ENCODE data around the gene ASPSCR1. TPM values are rescaled to one million over a fixed set of nuclear protein-coding genes. Genes with fewer than 3 reads are reported as not detected.

ASPSCR1 gene
- total and polyA plus RNA-seq, 9 of the 15 experiments (the other 6 are each of a cell fraction or from before 2014, with no cell fraction given) = 0.90 to 36.9 (median 11.6) TPM

DNA sequence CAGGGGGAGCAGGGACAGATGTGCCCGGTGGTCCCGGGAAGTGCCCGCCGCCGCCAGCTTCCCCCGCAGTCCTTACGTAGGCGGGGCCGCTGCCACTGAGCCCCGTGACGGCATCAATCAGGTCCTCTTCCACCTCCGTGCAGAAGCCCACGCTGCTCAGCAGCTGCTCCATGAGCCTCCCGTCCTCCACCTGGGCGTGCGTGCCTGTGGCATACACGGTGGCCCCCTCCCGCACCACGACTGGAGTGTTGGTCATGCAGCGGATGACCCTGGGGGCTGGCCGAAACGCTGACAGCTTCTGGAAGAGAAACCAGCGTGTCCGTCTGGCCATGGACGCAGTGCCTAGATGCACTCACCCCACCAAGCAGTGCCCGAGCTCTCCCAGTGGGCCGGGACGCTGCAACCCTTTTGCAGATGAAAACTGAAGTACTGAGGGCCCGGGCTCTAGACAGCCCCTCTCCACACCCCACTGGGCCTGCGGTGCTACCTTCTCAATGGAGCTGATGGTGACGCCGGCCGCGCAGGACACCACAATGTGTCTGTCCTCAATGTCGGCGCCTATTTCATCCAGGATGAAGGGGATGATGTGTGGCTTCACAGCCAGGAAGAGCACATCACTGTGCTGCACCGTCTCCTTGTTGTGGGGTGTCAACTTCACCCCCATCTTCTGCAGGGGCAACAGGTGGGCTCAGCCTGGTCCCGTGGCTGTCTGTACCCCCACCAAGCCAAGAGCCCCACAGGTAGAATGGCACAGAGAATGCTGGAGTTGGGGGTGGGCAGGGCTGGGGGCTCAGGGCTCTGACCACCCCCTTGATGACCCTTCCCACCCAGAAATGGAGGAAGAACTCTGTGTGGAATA lies 42.4 kb upstream of the ASPSCR1 start:
- peak overlapping the region; percentile 96 for H3K4me3 ChIP-seq
- H3K36me3 ChIP-seq (ENCODE audit: control insufficient read depth, insufficient read depth, low read length) = peaks cover 36% of the 10 kb centered on the region; the same call in 2 of the 3 replicates
- peaks cover 13% of the 10 kb centered on the region for H3K9me1 ChIP-seq (ENCODE audit: control insufficient read depth, insufficient read depth, low read length)
- H3K27ac ChIP-seq (ENCODE audit: extremely low read depth, low read depth, low read length) = no peak overlapping the region; the same call in 2 of the 3 replicates
- peaks cover 30 to 96% of the 10 kb centered on the region in 2 experiments for H3K4me1 ChIP-seq (replicated peaks in 1 of 2; ENCODE audit: control insufficient read depth in 2 of 2, insufficient read depth in 2 of 2, low read length in 2 of 2)
- in situ Hi-C loops (cut with MboI) (no loop called here), intact Hi-C loops (cut with micrococcal nuclease) (no loop called here)
- peak overlapping the region; percentile 89 to 99; a peak in 3 of 4 replicates for H3K9ac ChIP-seq (ENCODE audit: insufficient read depth in 1 of 2, low read depth in 2 of 2, low read length in 2 of 2)
- ChIA-PET CTCF (ENCODE audit: low intra/inter-chr PET ratio) (no interaction called here), POLR2A (interaction anchor here (0.5 to 1.6 kb wide), 6 partner anchors 9 to 680 kb away, joined by 3 to 6 read pairs (median 4); no protein-coding TSS in a partner anchor)
- no peak overlapping the region for H2AFZ ChIP-seq (ENCODE audit: low read depth, low read length)
- H3K79me2 ChIP-seq (ENCODE audit: control insufficient read depth, insufficient read depth, low read length) = peaks cover 24% of the 10 kb centered on the region
- no peaks in the 10 kb centered on the region for H3K9me3 ChIP-seq (replicated peaks; ENCODE audit: control insufficient read depth, insufficient read depth, low read depth, low read length)
- ATAC-seq (no peak), FAIRE-seq (no peak), DNase-seq (ENCODE audit: extremely low read depth in 1 of 4, low spot score in 3 of 4) (no peak)
- H4K20me1 ChIP-seq (replicated peaks; ENCODE audit: control insufficient read depth, insufficient read depth, low read length) = peaks cover 7% of the 10 kb centered on the region
- WGBS (ENCODE audit: insufficient coverage, low coverage, missing lambda C conversion rate) = 92% methylated on average over 36 of the region's 38 CpGs
- BruUV-seq (replicated peaks) = no TSS peak
- peak overlapping the region; percentile 84 for H3K4me2 ChIP-seq (ENCODE audit: insufficient read depth, low read length)
- H3K27me3 ChIP-seq (ENCODE audit: control insufficient read depth in 2 of 2, insufficient read depth in 2 of 2, low read length in 2 of 2) = no peaks in the 10 kb centered on the region
- TF ChIP-seq ZBTB17 (CRISPR knock-in tag; IDR thresholded peaks at IDR 0.05) (no peak), SMARCA5 (IDR thresholded peaks at IDR 0.05) (no peak), FOXA1 (IDR thresholded peaks at IDR 0.05; ENCODE audit: borderline replicate concordance) (no peak), POLR2G (IDR thresholded peaks at IDR 0.05; ENCODE audit: low read depth, low read length) (peak; percentile 62), KDM4B (IDR thresholded peaks at IDR 0.05; ENCODE audit: borderline replicate concordance in 2 of 2, low read depth in 1 of 2) (no peak), ZSCAN29 (IDR thresholded peaks at IDR 0.05) (no peak), IRF2 (CRISPR knock-in tag; IDR thresholded peaks at IDR 0.05) (0 out of 2 replicates have a peak, but pooled peaks have one; percentile 27), ZNF146 (CRISPR knock-in tag; IDR thresholded peaks at IDR 0.05; ENCODE audit: unreplicated experiment) (no peak), FOXK2 (conservative IDR thresholded peaks at IDR 0.05 in 1 of 2, IDR thresholded peaks at IDR 0.05 in 1 of 2; ENCODE audit: low read depth in 2 of 2) (no peak), KDM5B (IDR thresholded peaks at IDR 0.05; ENCODE audit: insufficient replicate concordance, low read depth, low read length) (peak; percentile 39), RBFOX2 (IDR thresholded peaks at IDR 0.05; ENCODE audit: low read depth, low read length) (peak; percentile 40), SIN3B (IDR thresholded peaks at IDR 0.05; ENCODE audit: low read depth) (no peak)
- TF ChIP-seq, protein P1, sequence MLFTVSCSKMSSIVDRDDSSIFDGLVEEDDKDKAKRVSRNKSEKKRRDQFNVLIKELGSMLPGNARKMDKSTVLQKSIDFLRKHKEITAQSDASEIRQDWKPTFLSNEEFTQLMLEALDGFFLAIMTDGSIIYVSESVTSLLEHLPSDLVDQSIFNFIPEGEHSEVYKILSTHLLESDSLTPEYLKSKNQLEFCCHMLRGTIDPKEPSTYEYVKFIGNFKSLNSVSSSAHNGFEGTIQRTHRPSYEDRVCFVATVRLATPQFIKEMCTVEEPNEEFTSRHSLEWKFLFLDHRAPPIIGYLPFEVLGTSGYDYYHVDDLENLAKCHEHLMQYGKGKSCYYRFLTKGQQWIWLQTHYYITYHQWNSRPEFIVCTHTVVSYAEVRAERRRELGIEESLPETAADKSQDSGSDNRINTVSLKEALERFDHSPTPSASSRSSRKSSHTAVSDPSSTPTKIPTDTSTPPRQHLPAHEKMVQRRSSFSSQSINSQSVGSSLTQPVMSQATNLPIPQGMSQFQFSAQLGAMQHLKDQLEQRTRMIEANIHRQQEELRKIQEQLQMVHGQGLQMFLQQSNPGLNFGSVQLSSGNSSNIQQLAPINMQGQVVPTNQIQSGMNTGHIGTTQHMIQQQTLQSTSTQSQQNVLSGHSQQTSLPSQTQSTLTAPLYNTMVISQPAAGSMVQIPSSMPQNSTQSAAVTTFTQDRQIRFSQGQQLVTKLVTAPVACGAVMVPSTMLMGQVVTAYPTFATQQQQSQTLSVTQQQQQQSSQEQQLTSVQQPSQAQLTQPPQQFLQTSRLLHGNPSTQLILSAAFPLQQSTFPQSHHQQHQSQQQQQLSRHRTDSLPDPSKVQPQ (CRISPR knock-in tag; IDR thresholded peaks at IDR 0.05; ENCODE audit: borderline replicate concordance) = no peak
- TF ChIP-seq, protein P2, sequence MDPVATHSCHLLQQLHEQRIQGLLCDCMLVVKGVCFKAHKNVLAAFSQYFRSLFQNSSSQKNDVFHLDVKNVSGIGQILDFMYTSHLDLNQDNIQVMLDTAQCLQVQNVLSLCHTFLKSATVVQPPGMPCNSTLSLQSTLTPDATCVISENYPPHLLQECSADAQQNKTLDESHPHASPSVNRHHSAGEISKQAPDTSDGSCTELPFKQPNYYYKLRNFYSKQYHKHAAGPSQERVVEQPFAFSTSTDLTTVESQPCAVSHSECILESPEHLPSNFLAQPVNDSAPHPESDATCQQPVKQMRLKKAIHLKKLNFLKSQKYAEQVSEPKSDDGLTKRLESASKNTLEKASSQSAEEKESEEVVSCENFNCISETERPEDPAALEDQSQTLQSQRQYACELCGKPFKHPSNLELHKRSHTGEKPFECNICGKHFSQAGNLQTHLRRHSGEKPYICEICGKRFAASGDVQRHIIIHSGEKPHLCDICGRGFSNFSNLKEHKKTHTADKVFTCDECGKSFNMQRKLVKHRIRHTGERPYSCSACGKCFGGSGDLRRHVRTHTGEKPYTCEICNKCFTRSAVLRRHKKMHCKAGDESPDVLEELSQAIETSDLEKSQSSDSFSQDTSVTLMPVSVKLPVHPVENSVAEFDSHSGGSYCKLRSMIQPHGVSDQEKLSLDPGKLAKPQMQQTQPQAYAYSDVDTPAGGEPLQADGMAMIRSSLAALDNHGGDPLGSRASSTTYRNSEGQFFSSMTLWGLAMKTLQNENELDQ (CRISPR knock-in tag; IDR thresholded peaks at IDR 0.05; ENCODE audit: borderline replicate concordance) = no peak
- TF ChIP-seq, protein P3, sequence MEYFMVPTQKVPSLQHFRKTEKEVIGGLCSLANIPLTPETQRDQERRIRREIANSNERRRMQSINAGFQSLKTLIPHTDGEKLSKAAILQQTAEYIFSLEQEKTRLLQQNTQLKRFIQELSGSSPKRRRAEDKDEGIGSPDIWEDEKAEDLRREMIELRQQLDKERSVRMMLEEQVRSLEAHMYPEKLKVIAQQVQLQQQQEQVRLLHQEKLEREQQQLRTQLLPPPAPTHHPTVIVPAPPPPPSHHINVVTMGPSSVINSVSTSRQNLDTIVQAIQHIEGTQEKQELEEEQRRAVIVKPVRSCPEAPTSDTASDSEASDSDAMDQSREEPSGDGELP (CRISPR knock-in tag; IDR thresholded peaks at IDR 0.05; ENCODE audit: borderline replicate concordance) = 0 out of 2 replicates have a peak, but pooled peaks have one; percentile 17

All from K562 (cell line).